HL-60 (cell line): ENCODE measurements around the gene JAK1.

ENCODE experiments used
- TF ChIP-seq, protein P1 (sequence below): IDR thresholded peaks from 2 replicates; pipeline ENCODE4 v1.6.1; 2012; ENCODE audit warnings: low read depth; ENCODE audit not compliant: insufficient replicate concordance
- TF ChIP-seq, protein P2 (sequence below): IDR thresholded peaks from one replicate; pipeline ENCODE4 v1.5.1; 2011; ENCODE audit warnings: low read length, control low read depth, inconsistent platforms; ENCODE audit not compliant: insufficient read depth

DNA sequence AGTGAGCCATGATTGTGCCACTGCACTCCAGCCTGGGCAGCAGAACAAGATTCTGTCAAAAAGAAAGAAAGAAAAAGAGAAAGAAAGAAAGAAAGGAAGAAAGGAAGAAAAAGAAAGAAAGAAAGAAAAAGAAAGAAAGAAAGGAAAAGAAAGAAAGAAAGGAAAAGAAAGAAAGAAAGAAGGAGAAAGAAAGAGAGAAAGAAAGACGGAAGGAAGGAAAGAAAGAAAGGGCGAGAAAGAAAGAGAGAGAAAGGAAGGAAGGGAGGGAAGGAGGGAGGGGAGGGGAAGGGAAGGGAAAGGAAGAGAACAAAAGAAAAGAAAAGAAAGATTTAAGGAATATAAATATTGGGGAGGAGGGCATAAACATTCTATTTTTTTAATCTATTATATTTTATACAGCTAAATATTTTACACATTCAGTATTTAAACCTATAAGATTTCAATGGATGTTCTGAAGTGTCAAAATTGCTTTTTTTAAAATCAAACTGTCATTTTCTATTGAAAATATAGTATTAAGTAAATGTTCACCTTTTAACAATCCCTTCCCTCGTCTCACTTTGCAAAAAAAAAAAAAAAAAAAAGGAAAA is 6.8 kb upstream of the JAK1 start:
- TF ChIP-seq, protein P1, sequence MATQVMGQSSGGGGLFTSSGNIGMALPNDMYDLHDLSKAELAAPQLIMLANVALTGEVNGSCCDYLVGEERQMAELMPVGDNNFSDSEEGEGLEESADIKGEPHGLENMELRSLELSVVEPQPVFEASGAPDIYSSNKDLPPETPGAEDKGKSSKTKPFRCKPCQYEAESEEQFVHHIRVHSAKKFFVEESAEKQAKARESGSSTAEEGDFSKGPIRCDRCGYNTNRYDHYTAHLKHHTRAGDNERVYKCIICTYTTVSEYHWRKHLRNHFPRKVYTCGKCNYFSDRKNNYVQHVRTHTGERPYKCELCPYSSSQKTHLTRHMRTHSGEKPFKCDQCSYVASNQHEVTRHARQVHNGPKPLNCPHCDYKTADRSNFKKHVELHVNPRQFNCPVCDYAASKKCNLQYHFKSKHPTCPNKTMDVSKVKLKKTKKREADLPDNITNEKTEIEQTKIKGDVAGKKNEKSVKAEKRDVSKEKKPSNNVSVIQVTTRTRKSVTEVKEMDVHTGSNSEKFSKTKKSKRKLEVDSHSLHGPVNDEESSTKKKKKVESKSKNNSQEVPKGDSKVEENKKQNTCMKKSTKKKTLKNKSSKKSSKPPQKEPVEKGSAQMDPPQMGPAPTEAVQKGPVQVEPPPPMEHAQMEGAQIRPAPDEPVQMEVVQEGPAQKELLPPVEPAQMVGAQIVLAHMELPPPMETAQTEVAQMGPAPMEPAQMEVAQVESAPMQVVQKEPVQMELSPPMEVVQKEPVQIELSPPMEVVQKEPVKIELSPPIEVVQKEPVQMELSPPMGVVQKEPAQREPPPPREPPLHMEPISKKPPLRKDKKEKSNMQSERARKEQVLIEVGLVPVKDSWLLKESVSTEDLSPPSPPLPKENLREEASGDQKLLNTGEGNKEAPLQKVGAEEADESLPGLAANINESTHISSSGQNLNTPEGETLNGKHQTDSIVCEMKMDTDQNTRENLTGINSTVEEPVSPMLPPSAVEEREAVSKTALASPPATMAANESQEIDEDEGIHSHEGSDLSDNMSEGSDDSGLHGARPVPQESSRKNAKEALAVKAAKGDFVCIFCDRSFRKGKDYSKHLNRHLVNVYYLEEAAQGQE, result no peak
- TF ChIP-seq, protein P2, sequence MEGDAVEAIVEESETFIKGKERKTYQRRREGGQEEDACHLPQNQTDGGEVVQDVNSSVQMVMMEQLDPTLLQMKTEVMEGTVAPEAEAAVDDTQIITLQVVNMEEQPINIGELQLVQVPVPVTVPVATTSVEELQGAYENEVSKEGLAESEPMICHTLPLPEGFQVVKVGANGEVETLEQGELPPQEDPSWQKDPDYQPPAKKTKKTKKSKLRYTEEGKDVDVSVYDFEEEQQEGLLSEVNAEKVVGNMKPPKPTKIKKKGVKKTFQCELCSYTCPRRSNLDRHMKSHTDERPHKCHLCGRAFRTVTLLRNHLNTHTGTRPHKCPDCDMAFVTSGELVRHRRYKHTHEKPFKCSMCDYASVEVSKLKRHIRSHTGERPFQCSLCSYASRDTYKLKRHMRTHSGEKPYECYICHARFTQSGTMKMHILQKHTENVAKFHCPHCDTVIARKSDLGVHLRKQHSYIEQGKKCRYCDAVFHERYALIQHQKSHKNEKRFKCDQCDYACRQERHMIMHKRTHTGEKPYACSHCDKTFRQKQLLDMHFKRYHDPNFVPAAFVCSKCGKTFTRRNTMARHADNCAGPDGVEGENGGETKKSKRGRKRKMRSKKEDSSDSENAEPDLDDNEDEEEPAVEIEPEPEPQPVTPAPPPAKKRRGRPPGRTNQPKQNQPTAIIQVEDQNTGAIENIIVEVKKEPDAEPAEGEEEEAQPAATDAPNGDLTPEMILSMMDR, result no peak
